Smooth muscle cell (in vitro differentiated cells): ENCODE measurements around the gene FAM229B. TPM values are rescaled to one million over a fixed set of nuclear protein-coding genes. Genes with fewer than 3 reads are reported as not detected.

Experiments used
- DNase-seq: peaks from one replicate; lab custom pipeline; 2025; ENCODE audit not compliant: unreplicated experiment; lab: John Stamatoyannopoulos, UW
- H2AFZ ChIP-seq: fragments of 200-600 bp; sonication (generic); 2 replicates; pipeline ENCODE4 v1.6.0; 2016; ENCODE audit warnings: antibody characterized with exemption, low read depth, mild to moderate bottlenecking
- H3F3A ChIP-seq: fragments of 200-600 bp; sonication (generic); 2 replicates; pipeline ENCODE4 v1.6.0; 2017; ENCODE audit warnings: antibody characterized with exemption, low read depth
- H3K27ac ChIP-seq: fragments of 200-600 bp; sonication (generic); 2 replicates; pipeline ENCODE4 v1.5.1; 2016; ENCODE audit warnings: low read depth, mild to moderate bottlenecking
- H3K27me3 ChIP-seq: fragments of 200-600 bp; sonication (generic); 2 replicates; pipeline ENCODE4 v1.6.1; 2016; ENCODE audit warnings: low read depth, mild to moderate bottlenecking
- H3K36me3 ChIP-seq: fragments of 200-600 bp; sonication (generic); 2 replicates; pipeline ENCODE4 v1.5.1; 2016; ENCODE audit warnings: low read depth
- H3K4me1 ChIP-seq: fragments of 200-600 bp; sonication (generic); 2 replicates; pipeline ENCODE4 v1.5.1; 2016; ENCODE audit warnings: low read depth
- H3K4me2 ChIP-seq: fragments of 200-600 bp; sonication (generic); 2 replicates; pipeline ENCODE4 v1.6.0; 2016; ENCODE audit warnings: mild to moderate bottlenecking
- H3K4me3 ChIP-seq: fragments of 200-600 bp; sonication (generic); 2 replicates; pipeline ENCODE4 v1.5.1; 2016; ENCODE audit warnings: mild to moderate bottlenecking
- H3K79me2 ChIP-seq: fragments of 200-600 bp; sonication (generic); 2 replicates; pipeline ENCODE4 v1.6.0; 2016; ENCODE audit warnings: low read depth, mild to moderate bottlenecking
- H3K9ac ChIP-seq: fragments of 200-600 bp; sonication (generic); 2 replicates; pipeline ENCODE4 v1.6.0; 2016; ENCODE audit warnings: low read depth
- H3K9me3 ChIP-seq: fragments of 200-600 bp; sonication (generic); replicated peaks from 2 replicates; pipeline ENCODE4 v1.5.1; 2016; ENCODE audit warnings: low read depth
- H4K20me1 ChIP-seq: fragments of 200-600 bp; sonication (generic); 2 replicates; pipeline ENCODE4 v1.6.0; 2016; ENCODE audit warnings: low read depth
- WGBS: methylation state at CpG from one replicate; pipeline ENCODE4 v1.1.7; 2016; ENCODE audit warnings: low lambda C conversion rate; 5-methylcytosine and 5-hydroxymethylcytosine counted together
- polyA plus RNA-seq: library from polyadenylated mRNA; unstranded; fragments of >200 nt; fragmentation: Nextera tagmentation; extraction: Ambion mirVana; gene quantifications from 2 replicates; pipeline ENCODE4 v1.2.1, GENCODE V29; 2016
- total RNA-seq: library from RNA; depleted of rRNA; stranded (reverse); fragments of >200 nt; gene quantifications from 2 replicates; pipeline ENCODE4 v1.2.3, GENCODE V29; 2014
- TF ChIP-seq, protein P1 (sequence below): fragments of 200-600 bp; sonication (generic); IDR thresholded peaks from 2 replicates; pipeline ENCODE4 v1.5.1; 2017; ENCODE audit warnings: borderline replicate concordance, mild to moderate bottlenecking, antibody characterized with exemption; ENCODE audit not compliant: insufficient read depth, poor library complexity, severe bottlenecking

FAM229B gene
- total and polyA plus RNA-seq, 2 experiments from 2014 or later: 20.7 to 42.7 TPM

DNA sequence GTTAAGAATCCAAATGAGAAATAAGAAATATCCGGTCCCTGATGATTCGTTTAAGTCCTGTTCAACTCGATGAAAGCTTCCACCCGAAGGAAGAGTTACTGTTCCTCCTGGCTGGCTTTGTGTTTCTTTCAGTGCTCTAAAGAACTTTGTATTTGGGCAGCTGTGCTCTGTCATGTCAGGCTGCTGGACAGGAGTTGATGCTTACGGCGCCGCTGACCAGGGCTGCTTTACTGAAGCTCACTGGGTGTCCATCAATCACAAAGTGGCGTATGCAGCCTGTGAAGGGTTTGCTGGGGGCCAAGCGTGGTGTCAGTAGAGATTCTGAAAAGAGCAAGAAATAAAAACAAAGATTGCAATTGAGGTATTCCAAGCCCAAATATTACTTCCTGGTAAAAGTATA lies 21.9 kb downstream of the FAM229B start:
- Histone ChIP-seq H3K4me1 (no peaks in the 10 kb centered on the region), H3F3A (no peaks in the 10 kb centered on the region), H4K20me1 (no peaks in the 10 kb centered on the region), H3K4me3 (no peak overlapping the region), H3K36me3 (no peaks in the 10 kb centered on the region), H3K27me3 (no peaks in the 10 kb centered on the region), H3K9ac (no peak overlapping the region), H3K79me2 (no peaks in the 10 kb centered on the region), H2AFZ (no peak overlapping the region), H3K9me3 (no peaks in the 10 kb centered on the region), H3K4me2 (no peak overlapping the region), H3K27ac (no peak overlapping the region)
- WGBS: 81% methylated on average over 9 of the region's 9 CpGs
- TF ChIP-seq, protein P1, sequence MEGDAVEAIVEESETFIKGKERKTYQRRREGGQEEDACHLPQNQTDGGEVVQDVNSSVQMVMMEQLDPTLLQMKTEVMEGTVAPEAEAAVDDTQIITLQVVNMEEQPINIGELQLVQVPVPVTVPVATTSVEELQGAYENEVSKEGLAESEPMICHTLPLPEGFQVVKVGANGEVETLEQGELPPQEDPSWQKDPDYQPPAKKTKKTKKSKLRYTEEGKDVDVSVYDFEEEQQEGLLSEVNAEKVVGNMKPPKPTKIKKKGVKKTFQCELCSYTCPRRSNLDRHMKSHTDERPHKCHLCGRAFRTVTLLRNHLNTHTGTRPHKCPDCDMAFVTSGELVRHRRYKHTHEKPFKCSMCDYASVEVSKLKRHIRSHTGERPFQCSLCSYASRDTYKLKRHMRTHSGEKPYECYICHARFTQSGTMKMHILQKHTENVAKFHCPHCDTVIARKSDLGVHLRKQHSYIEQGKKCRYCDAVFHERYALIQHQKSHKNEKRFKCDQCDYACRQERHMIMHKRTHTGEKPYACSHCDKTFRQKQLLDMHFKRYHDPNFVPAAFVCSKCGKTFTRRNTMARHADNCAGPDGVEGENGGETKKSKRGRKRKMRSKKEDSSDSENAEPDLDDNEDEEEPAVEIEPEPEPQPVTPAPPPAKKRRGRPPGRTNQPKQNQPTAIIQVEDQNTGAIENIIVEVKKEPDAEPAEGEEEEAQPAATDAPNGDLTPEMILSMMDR: no peak
- DNase-seq: no peak

- Histone ChIP-seq H3K4me1 (no peaks in the 10 kb centered on the region), H3K36me3 (no peaks in the 10 kb centered on the region), H3K9me3 (no peaks in the 10 kb centered on the region), H3K79me2 (no peaks in the 10 kb centered on the region), H3K27ac (no peak overlapping the region), H3K9ac (no peak overlapping the region), H3K4me3 (no peak overlapping the region), H2AFZ (no peak overlapping the region), H4K20me1 (no peaks in the 10 kb centered on the region), H3K4me2 (no peak overlapping the region), H3F3A (no peaks in the 10 kb centered on the region), H3K27me3 (no peaks in the 10 kb centered on the region)
- WGBS: 66% methylated on average over 3 of the region's 3 CpGs
- TF ChIP-seq, protein P1: no peak
- no peak for DNase-seq
Measured at GRCh38 chr6:112113431-112113830, 26.0 kb downstream of the FAM229B start.

GRCh38 chr6:112113918-112114317 lies 26.5 kb downstream of the FAM229B start:
- no peaks in the 10 kb centered on the region for H3K4me1 ChIP-seq
- TF ChIP-seq, protein P1: no peak
- no peak overlapping the region for H2AFZ ChIP-seq
- H3K79me2 ChIP-seq: no peaks in the 10 kb centered on the region
- H3K4me3 ChIP-seq: no peak overlapping the region
- H3K4me2 ChIP-seq: no peak overlapping the region
- H3K27ac ChIP-seq: no peak overlapping the region
- no peak overlapping the region for H3K9ac ChIP-seq
- H3K27me3 ChIP-seq: no peaks in the 10 kb centered on the region
- no peaks in the 10 kb centered on the region for H3F3A ChIP-seq
- no peaks in the 10 kb centered on the region for H4K20me1 ChIP-seq
- DNase-seq: no peak
- H3K9me3 ChIP-seq: no peaks in the 10 kb centered on the region
- no peaks in the 10 kb centered on the region for H3K36me3 ChIP-seq

- Histone ChIP-seq H2AFZ (no peak overlapping the region), H3K27ac (no peak overlapping the region), H3K4me1 (no peaks in the 10 kb centered on the region), H3K4me2 (no peak overlapping the region), H3F3A (no peaks in the 10 kb centered on the region), H3K79me2 (no peaks in the 10 kb centered on the region), H3K9me3 (no peaks in the 10 kb centered on the region), H3K36me3 (no peaks in the 10 kb centered on the region), H3K27me3 (no peaks in the 10 kb centered on the region), H4K20me1 (no peaks in the 10 kb centered on the region), H3K9ac (no peak overlapping the region), H3K4me3 (no peak overlapping the region)
- TF ChIP-seq, protein P1: no peak
- WGBS: 91% methylated on average over 3 of the region's 3 CpGs
- DNase-seq: no peak
Measured at GRCh38 chr6:112114577-112115223, 27.3 kb downstream of the FAM229B start.
